Natural killer cell (primary cell): ENCODE data around the gene LARP1B. TPM values are rescaled to one million over a fixed set of nuclear protein-coding genes. Genes with fewer than 3 reads are reported as not detected.

Experiments used
- ATAC-seq, 3 donors: fragments of 150-1000 bp in 2 of 3; fragments of 200-7000 bp in 1 of 3; cut with Tn5 transposase; 1 replicate in 1 of 3; 2 replicates in 2 of 3; pipeline ENCODE4 v1.10.0; 2021; ENCODE audit warnings: mild to moderate bottlenecking in 2 of 3, moderate library complexity in 2 of 3
- DNase-seq, 2 donors: peaks; one replicate each; pipeline versions ENCODE4 v3.0.0 to v3.0.0-alpha.2; 2013 to 2021; ENCODE audit warnings: mixed read lengths in 1 of 2
- H3K27ac ChIP-seq: one replicate; pipeline ENCODE4 v1.5.1; 2013; ENCODE audit warnings: mild to moderate bottlenecking, low read length
- H3K27me3 ChIP-seq: one replicate; pipeline ENCODE4 v1.6.1; 2013; ENCODE audit warnings: low read length; ENCODE audit not compliant: control insufficient read depth, insufficient read depth
- H3K36me3 ChIP-seq: one replicate; pipeline ENCODE4 v1.6.1; 2013; ENCODE audit warnings: low read length; ENCODE audit not compliant: control insufficient read depth, insufficient read depth
- H3K4me1 ChIP-seq: one replicate; pipeline ENCODE4 v1.6.1; 2013; ENCODE audit warnings: low read length; ENCODE audit not compliant: control insufficient read depth, insufficient read depth
- H3K4me3 ChIP-seq: one replicate; pipeline ENCODE4 v1.5.1; 2013; ENCODE audit warnings: low read length
- H3K9me3 ChIP-seq: one replicate; pipeline ENCODE4 v1.6.1; 2013; ENCODE audit warnings: low read length; ENCODE audit not compliant: control insufficient read depth, insufficient read depth
- H3K27ac Mint-ChIP-seq, 2 donors: one replicate each; pipeline ENCODE4 v1.8.0; 2022; ENCODE audit warnings: mild to moderate bottlenecking in 2 of 2, mixed read lengths in 2 of 2, moderate library complexity in 1 of 2
- H3K27me3 Mint-ChIP-seq, 2 donors: one replicate each; pipeline ENCODE4 v1.8.0; 2022; ENCODE audit warnings: low read depth in 2 of 2, mixed read lengths in 2 of 2
- H3K36me3 Mint-ChIP-seq: one replicate; pipeline ENCODE4 v1.8.0; 2022; ENCODE audit warnings: mixed read lengths
- H3K4me1 Mint-ChIP-seq, 2 donors: one replicate each; pipeline ENCODE4 v1.8.0; 2022; ENCODE audit warnings: mixed read lengths in 2 of 2
- H3K4me3 Mint-ChIP-seq: one replicate; pipeline ENCODE4 v1.8.0; 2022; ENCODE audit warnings: mild to moderate bottlenecking, moderate library complexity, mixed read lengths
- H3K9me3 Mint-ChIP-seq, 2 donors: one replicate each; pipeline ENCODE4 v1.8.0; 2022; ENCODE audit warnings: mixed read lengths in 2 of 2
- CTCF ChIP-seq: fragments of 200-600 bp; IDR thresholded peaks from one replicate; pipeline ENCODE4 v1.8.0; 2022; ENCODE audit warnings: antibody characterized with exemption
- WGBS: methylation state at CpG from one replicate; pipeline ENCODE4 v1.1.7; 2013; ENCODE audit warnings: missing lambda C conversion rate; ENCODE audit not compliant: insufficient coverage; 5-methylcytosine and 5-hydroxymethylcytosine counted together
- intact Hi-C: fragments of 100-400 bp; cut with micrococcal nuclease; formaldehyde crosslinking; loops from one replicate; pipeline ENCODE4 v1.14.2; 2022
- total RNA-seq, 4 donors: library from RNA; stranded (reverse); fragments of 120-200 nt in 1 of 4; gene quantifications; one replicate each; pipeline versions ENCODE4 v1.2.3 to v1.2.4, GENCODE V29; 2013 to 2022

The LARP1B gene
- 10 to 100 TPM in 1 of 3 donors, 1 to 10 TPM in 2; 8.5 to 10.7 (median 9.1) TPM for total RNA-seq
- total RNA-seq (2013) = 26.1 TPM

GRCh38 chr4:128060699-128061565 lies at the start of gene LARP1B:
LARP1B (plus strand) TSS chr4:128061312; CDS start chr4:128074952, 13,640 bp downstream.
- Histone ChIP-seq H3K4me1 (peaks cover 15% of the 10 kb centered on the region), H3K36me3 (no peaks in the 10 kb centered on the region), H3K27me3 (no peaks in the 10 kb centered on the region), H3K4me3 (peak within 1 kb of the TSS; percentile 40), H3K9me3 (no peaks in the 10 kb centered on the region), H3K27ac (peak within 1 kb of the TSS; percentile 90)
- Mint-ChIP-seq H3K27me3 (no peaks in the 10 kb centered on the region), H3K4me1 (peaks cover 9 to 10% of the 10 kb centered on the region in 2 donors), H3K27ac (peak within 1 kb of the TSS; percentile 77 to 80), H3K4me3 (peak within 1 kb of the TSS; percentile 85), H3K36me3 (no peaks in the 10 kb centered on the region), H3K9me3 (no peaks in the 10 kb centered on the region)
- ATAC-seq (peak; percentile 88 to 96 (median 89)), DNase-seq (peak; percentile 89 to 94)
- intact Hi-C loops = loop anchor here (1.0 to 5.0 kb wide), 3 partner anchors 96 to 226 kb away; partner anchors contain the start of genes ABHD18, MFSD8, PGRMC2 and PLK4
- under 1% methylated on average over 112 of the region's 112 CpGs for WGBS
- TF ChIP-seq CTCF = no peak

- Histone ChIP-seq H3K4me3 (no peak overlapping the region), H3K36me3 (peaks cover 44% of the 10 kb centered on the region), H3K27me3 (no peaks in the 10 kb centered on the region), H3K4me1 (no peaks in the 10 kb centered on the region), H3K9me3 (no peaks in the 10 kb centered on the region), H3K27ac (no peak overlapping the region)
- peaks cover 8% of the 10 kb centered on the region for H3K36me3 Mint-ChIP-seq
- H3K4me1 Mint-ChIP-seq = no peaks in the 10 kb centered on the region
- DNase-seq = no peak
- H3K27ac Mint-ChIP-seq = no peak overlapping the region
- no peak for ATAC-seq
- H3K4me3 Mint-ChIP-seq = no peak overlapping the region
- intact Hi-C loops = no loop called here
- TF ChIP-seq CTCF = no peak
- H3K9me3 Mint-ChIP-seq = no peaks in the 10 kb centered on the region
- no peaks in the 10 kb centered on the region for H3K27me3 Mint-ChIP-seq
These were observed 35.8 kb upstream of the LARP1B start for GRCh38 chr4:128025319-128025718.

- no peak for TF ChIP-seq CTCF
- Mint-ChIP-seq H3K36me3 (peaks cover 6% of the 10 kb centered on the region), H3K27me3 (no peaks in the 10 kb centered on the region), H3K4me3 (no peak overlapping the region), H3K9me3 (no peaks in the 10 kb centered on the region), H3K4me1 (no peaks in the 10 kb centered on the region), H3K27ac (no peak overlapping the region)
- 95% methylated on average over 3 of the region's 4 CpGs for WGBS
- intact Hi-C loops = no loop called here
- Histone ChIP-seq H3K4me3 (no peak overlapping the region), H3K36me3 (peaks cover 32% of the 10 kb centered on the region), H3K9me3 (no peaks in the 10 kb centered on the region), H3K27ac (no peak overlapping the region), H3K4me1 (no peaks in the 10 kb centered on the region), H3K27me3 (no peaks in the 10 kb centered on the region)
- no peak for DNase-seq
- ATAC-seq = no peak
These were observed 31.2 kb upstream of the LARP1B start for GRCh38 chr4:128029907-128030306.
